ENCODE measurements around the gene MAP3K2. TPM values are rescaled to one million over a fixed set of nuclear protein-coding genes. Genes with fewer than 3 reads are reported as not detected.

Gene MAP3K2
- total RNA-seq, 1 donor from 2014 or later = 79.5 TPM

GRCh38 chr2:127416506-127417001 lies 28.8 kb upstream of the MAP3K2 start:
- Mint-ChIP-seq H3K4me3 (ENCODE audit: unreplicated experiment) (no peak overlapping the region), H3K36me3 (ENCODE audit: low read depth) (peaks cover 1% of the 10 kb centered on the region), H3K9me3 (ENCODE audit: low read depth) (peaks cover 12% of the 10 kb centered on the region)

GRCh38 chr2:127415593-127416505 lies 28.1 kb upstream of the MAP3K2 start:
- no peaks in the 10 kb centered on the region for H3K27me3 Mint-ChIP-seq (ENCODE audit: low read depth)
- peaks cover 12% of the 10 kb centered on the region for H3K9me3 Mint-ChIP-seq (ENCODE audit: low read depth)
- TF ChIP-seq CTCF (IDR thresholded peaks at IDR 0.05) = peak; percentile 76
- H3K4me1 Mint-ChIP-seq (ENCODE audit: low read depth) = peaks cover 65% of the 10 kb centered on the region
- H3K36me3 Mint-ChIP-seq (ENCODE audit: low read depth) = peaks cover 1% of the 10 kb centered on the region
- no peak for DNase-seq (ENCODE audit: low spot score)
- no peak overlapping the region for H3K27ac Mint-ChIP-seq (ENCODE audit: unreplicated experiment)
- H3K4me3 Mint-ChIP-seq (ENCODE audit: unreplicated experiment) = no peak overlapping the region

More at GRCh38 chr2:127416506-127417001, 28.8 kb upstream of the MAP3K2 start:
- H3K27ac Mint-ChIP-seq (ENCODE audit: unreplicated experiment) = no peak overlapping the region
- no peaks in the 10 kb centered on the region for H3K27me3 Mint-ChIP-seq (ENCODE audit: low read depth)
- H3K4me1 Mint-ChIP-seq (ENCODE audit: low read depth) = peaks cover 58% of the 10 kb centered on the region
- no peak for DNase-seq (ENCODE audit: low spot score)
- no peak for TF ChIP-seq CTCF (IDR thresholded peaks at IDR 0.05)

GRCh38 chr2:127414638-127415592 lies 27.1 kb upstream of the MAP3K2 start:
- Mint-ChIP-seq H3K4me3 (ENCODE audit: unreplicated experiment) (no peak overlapping the region), H3K9me3 (ENCODE audit: low read depth) (peaks cover 12% of the 10 kb centered on the region), H3K36me3 (ENCODE audit: low read depth) (peaks cover 1% of the 10 kb centered on the region), H3K27ac (ENCODE audit: unreplicated experiment) (peak overlapping the region; percentile 89), H3K4me1 (ENCODE audit: low read depth) (peaks cover 74% of the 10 kb centered on the region), H3K27me3 (ENCODE audit: low read depth) (no peaks in the 10 kb centered on the region)
- no peak for TF ChIP-seq CTCF (IDR thresholded peaks at IDR 0.05)
- DNase-seq (ENCODE audit: low spot score) = no peak

- H3K27me3 Mint-ChIP-seq (ENCODE audit: low read depth) = no peaks in the 10 kb centered on the region
- H3K4me3 Mint-ChIP-seq (ENCODE audit: unreplicated experiment) = no peak overlapping the region
- H3K4me1 Mint-ChIP-seq (ENCODE audit: low read depth) = peaks cover 75% of the 10 kb centered on the region
- no peak for DNase-seq (ENCODE audit: low spot score)
- peak overlapping the region; percentile 89 for H3K27ac Mint-ChIP-seq (ENCODE audit: unreplicated experiment)
- peaks cover 12% of the 10 kb centered on the region for H3K9me3 Mint-ChIP-seq (ENCODE audit: low read depth)
- no peak for TF ChIP-seq CTCF (IDR thresholded peaks at IDR 0.05)
- H3K36me3 Mint-ChIP-seq (ENCODE audit: low read depth) = peaks cover 1% of the 10 kb centered on the region
These were observed 26.2 kb upstream of the MAP3K2 start for GRCh38 chr2:127413782-127414637.

Data from chondrocyte (in vitro differentiated cells).